Naive B cell (primary cell): ENCODE measurements around the gene OR7C1. TPM values are rescaled to one million over a fixed set of nuclear protein-coding genes. Genes with fewer than 3 reads are reported as not detected.
"Not testable (repeated sequence)": the region's sequence is repeated elsewhere in the genome, so short reads cannot be mapped to it uniquely, and the experiment has no call there.

Experiments
- ATAC-seq, 2 donors: fragments of 150-1000 bp; cut with Tn5 transposase; 2 replicates each; pipeline ENCODE4 v1.10.0; 2021; ENCODE audit warnings: low read depth in 2 of 2, mild to moderate bottlenecking in 2 of 2, moderate library complexity in 2 of 2
- DNase-seq: peaks from one replicate; pipeline ENCODE4 v3.0.0; 2022
- H3K27ac Mint-ChIP-seq, 6 donors: one replicate each; pipeline ENCODE4 v1.8.0; 2020 to 2022; ENCODE audit warnings: mild to moderate bottlenecking in 6 of 6, mixed read lengths in 6 of 6, moderate library complexity in 5 of 6, inconsistent platforms in 2 of 6
- H3K27me3 Mint-ChIP-seq, 3 donors: one replicate each; pipeline ENCODE4 v1.8.0; 2021 to 2022; ENCODE audit warnings: mixed read lengths in 3 of 3, mild to moderate bottlenecking in 1 of 3
- H3K36me3 Mint-ChIP-seq, 2 donors: one replicate each; pipeline ENCODE4 v1.8.0; 2020 to 2022; ENCODE audit warnings: mixed read lengths in 2 of 2, inconsistent platforms in 1 of 2, mild to moderate bottlenecking in 1 of 2
- H3K4me1 Mint-ChIP-seq, 3 donors: one replicate each; pipeline ENCODE4 v1.8.0; 2020 to 2022; ENCODE audit warnings: mixed read lengths in 3 of 3, inconsistent platforms in 1 of 3, mild to moderate bottlenecking in 1 of 3, moderate library complexity in 1 of 3
- H3K4me3 Mint-ChIP-seq, 8 donors: one replicate each; pipeline ENCODE4 v1.8.0; 2020 to 2022; ENCODE audit warnings: mild to moderate bottlenecking in 8 of 8, mixed read lengths in 8 of 8, moderate library complexity in 8 of 8, inconsistent platforms in 2 of 8
- H3K9me3 Mint-ChIP-seq, 7 donors: one replicate each; pipeline ENCODE4 v1.8.0; 2020 to 2022; ENCODE audit warnings: mixed read lengths in 7 of 7, mild to moderate bottlenecking in 5 of 7, inconsistent platforms in 2 of 7, moderate library complexity in 1 of 7
- polyA plus RNA-seq, 6 donors: library from polyadenylated mRNA; unstranded; fragments of 300-500 nt; fragmentation: Illumina TruSeq; gene quantifications; one replicate each; pipeline ENCODE4 v1.2.3, GENCODE V29; 2021; ENCODE audit warnings: low read depth in 6 of 6

Gene OR7C1
- polyA plus RNA-seq, 6 donors from 2014 or later, result not detected

DNA sequence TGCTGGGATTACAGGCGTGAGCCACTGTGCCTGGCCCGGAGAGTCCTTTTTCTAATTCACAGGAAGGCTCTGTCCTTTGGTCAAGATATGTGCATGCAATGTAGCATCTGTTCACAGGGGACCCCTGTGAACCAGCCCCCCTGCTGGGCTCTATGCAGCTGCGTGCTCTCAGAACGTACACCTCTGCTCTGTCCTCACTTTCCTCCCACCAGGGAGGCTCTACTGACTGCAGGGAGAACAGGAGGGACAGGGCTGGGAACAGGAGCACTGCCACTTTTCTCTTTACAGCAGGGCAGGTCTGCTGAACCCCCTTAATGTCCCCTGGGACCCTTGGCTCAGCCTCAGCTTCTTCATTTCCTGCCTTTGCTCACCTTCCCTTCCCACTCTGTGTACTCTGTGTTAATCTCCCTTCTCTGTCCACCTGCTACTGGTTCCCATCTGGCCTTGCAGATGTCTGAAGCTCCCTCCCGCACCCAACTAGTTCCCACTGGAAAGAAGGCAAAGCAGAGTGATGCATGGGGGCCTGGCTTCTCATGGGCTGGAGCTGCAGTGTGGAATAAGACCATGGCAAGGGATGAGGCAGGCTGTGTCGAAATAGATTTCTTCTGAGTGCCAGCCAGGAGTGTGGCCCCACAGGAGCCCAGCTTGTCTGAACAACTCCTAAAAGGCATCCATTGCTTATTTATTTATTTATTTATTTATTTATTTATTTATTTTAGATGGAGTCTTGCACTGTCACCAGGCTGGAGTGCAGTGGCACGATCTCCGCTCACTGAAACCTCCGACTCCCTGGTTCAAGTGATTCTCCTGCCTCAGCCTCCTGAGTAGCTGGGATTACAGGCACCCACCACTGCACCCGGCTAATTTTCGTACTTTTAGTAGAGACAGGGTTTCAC, 63.8 kb downstream of the OR7C1 start:
- peak overlapping the region in 1 of 8 donors; percentile 62 for H3K4me3 Mint-ChIP-seq
- no peak overlapping the region for H3K27ac Mint-ChIP-seq
- no peaks in the 10 kb centered on the region for H3K9me3 Mint-ChIP-seq
- H3K4me1 Mint-ChIP-seq, result peaks cover 12 to 25% (median 15%) of the 10 kb centered on the region in 3 donors
- H3K27me3 Mint-ChIP-seq, result peaks cover 0 to 18% (median 15%) of the 10 kb centered on the region in 3 donors
- no peak for DNase-seq
- peak in 1 of 2 donors; percentile 25 for ATAC-seq
- no peaks in the 10 kb centered on the region for H3K36me3 Mint-ChIP-seq

DNA sequence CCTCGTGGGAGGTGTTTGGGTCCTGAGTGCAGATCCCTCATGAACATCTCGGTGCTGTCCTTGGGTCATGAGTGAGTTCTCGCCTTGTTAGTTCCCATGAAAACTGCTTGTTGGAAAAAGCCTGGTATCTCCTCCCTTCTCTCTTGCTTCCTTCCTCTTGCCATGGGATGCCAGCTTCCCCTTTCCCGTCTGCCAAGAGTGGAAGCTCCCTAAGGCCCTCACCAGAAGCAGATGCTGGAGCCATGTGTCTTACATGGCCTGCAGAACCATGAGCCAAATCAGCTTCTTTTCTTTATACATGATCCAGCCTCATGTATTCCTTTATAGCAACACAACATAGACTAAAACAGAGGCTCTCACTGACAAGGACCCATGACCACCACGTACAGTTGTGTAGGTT, 64.8 kb downstream of the OR7C1 start:
- Mint-ChIP-seq H3K27ac (peak overlapping the region in 2 of 6 donors; percentile 2 to 65), H3K4me1 (peaks cover 7 to 15% (median 8%) of the 10 kb centered on the region in 3 donors), H3K4me3 (no peak overlapping the region), H3K36me3 (no peaks in the 10 kb centered on the region), H3K9me3 (peaks cover 0 to 1% (median 0%) of the 10 kb centered on the region in 7 donors), H3K27me3 (peaks cover 0 to 19% (median 9%) of the 10 kb centered on the region in 3 donors)
- DNase-seq (no peak), ATAC-seq (no peak)

GRCh38 chr19:14769201-14769600, 65.8 kb downstream of the OR7C1 start:
- Mint-ChIP-seq H3K9me3 (peaks cover 0 to 1% (median 0%) of the 10 kb centered on the region in 7 donors), H3K4me3 (peak overlapping the region in 1 of 8 donors; percentile 41), H3K36me3 (no peaks in the 10 kb centered on the region), H3K27ac (no peak overlapping the region), H3K4me1 (peaks cover 7 to 15% (median 8%) of the 10 kb centered on the region in 3 donors), H3K27me3 (peaks cover 0 to 24% (median 10%) of the 10 kb centered on the region in 3 donors)
- ATAC-seq (no peak), DNase-seq (no peak)

- ATAC-seq, result no peak
- Mint-ChIP-seq H3K4me1 (peaks cover 8 to 12% (median 12%) of the 10 kb centered on the region in 3 donors), H3K4me3 (no peak overlapping the region), H3K9me3 (peaks cover 0 to 2% (median 0%) of the 10 kb centered on the region in 7 donors), H3K36me3 (no peaks in the 10 kb centered on the region), H3K27ac (peak overlapping the region in 1 of 6 donors; percentile 74), H3K27me3 (peaks cover 0 to 22% (median 9%) of the 10 kb centered on the region in 3 donors)
- DNase-seq, result no peak
Observed at GRCh38 chr19:14768001-14768400, 67.0 kb downstream of the OR7C1 start.

DNA sequence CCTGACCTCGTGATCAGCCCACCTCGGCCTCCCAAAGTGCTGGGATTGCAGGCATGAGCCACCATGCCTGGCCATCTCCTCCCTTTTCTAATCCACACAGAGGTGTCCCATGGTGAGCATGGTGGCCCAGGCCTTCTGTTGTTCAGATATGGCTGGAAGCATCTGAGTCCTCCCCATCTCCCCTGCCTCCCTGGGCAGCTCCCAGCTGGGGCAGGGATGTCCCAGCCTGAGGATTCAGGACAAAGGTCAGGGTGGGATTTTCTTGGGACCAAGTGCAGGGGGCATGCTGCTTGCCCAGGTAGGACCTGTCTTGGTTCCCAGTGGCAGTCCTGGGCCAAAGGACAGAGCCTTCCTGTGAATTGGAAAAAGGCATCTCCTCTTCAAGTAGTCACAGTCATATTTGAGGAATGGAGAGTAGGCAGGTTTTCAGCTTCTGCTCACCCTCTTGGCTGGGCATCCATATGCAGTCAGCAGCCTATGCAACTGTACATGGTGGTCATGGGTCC, 67.5 kb downstream of the OR7C1 start:
- ATAC-seq (no peak), DNase-seq (no peak)
- peaks cover 8 to 12% (median 12%) of the 10 kb centered on the region in 3 donors for H3K4me1 Mint-ChIP-seq
- H3K36me3 Mint-ChIP-seq, result no peaks in the 10 kb centered on the region
- peak overlapping the region in 1 of 6 donors; percentile 63 for H3K27ac Mint-ChIP-seq
- H3K27me3 Mint-ChIP-seq, result peaks cover 0 to 22% (median 9%) of the 10 kb centered on the region in 3 donors
- H3K4me3 Mint-ChIP-seq, result no peak overlapping the region
- H3K9me3 Mint-ChIP-seq, result peaks cover 0 to 2% (median 0%) of the 10 kb centered on the region in 7 donors

DNA sequence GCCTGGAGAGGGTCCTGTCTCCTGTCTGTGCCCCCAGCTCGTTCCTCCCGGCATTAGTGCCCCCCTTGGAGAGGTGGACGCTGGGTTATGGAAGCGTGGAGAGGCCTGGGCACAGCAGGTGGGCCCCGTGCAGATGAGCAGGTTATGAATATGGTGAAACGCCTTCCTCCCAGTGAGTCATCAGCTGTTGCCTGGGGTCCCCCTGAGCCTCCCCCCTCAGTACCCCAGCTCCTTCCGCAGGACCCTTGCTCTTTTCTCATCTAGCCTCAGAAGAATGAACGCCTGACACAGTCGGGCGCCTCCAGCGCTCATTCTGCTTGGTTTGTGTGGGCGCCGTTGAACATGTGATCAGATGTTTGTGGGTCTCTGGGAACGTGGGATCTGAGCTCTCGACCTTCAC, 69.1 kb downstream of the OR7C1 start:
- Mint-ChIP-seq H3K27ac (peak overlapping the region in 1 of 6 donors; percentile 54), H3K4me3 (peak overlapping the region in 1 of 8 donors; percentile 37), H3K27me3 (peaks cover 0 to 22% (median 9%) of the 10 kb centered on the region in 3 donors)
- H3K36me3 Mint-ChIP-seq, H3K4me1 Mint-ChIP-seq, DNase-seq, ATAC-seq, H3K9me3 Mint-ChIP-seq: not testable (repeated sequence)

- peaks cover 0 to 22% (median 9%) of the 10 kb centered on the region in 3 donors for H3K27me3 Mint-ChIP-seq
- H3K27ac Mint-ChIP-seq, result peak overlapping the region in 2 of 6 donors; percentile 39 to 61
- ATAC-seq, H3K36me3 Mint-ChIP-seq, H3K4me1 Mint-ChIP-seq, DNase-seq, H3K4me3 Mint-ChIP-seq, H3K9me3 Mint-ChIP-seq: not testable (repeated sequence)
Observed at GRCh38 chr19:14765403-14765802, 69.6 kb downstream of the OR7C1 start.

GRCh38 chr19:14764401-14764800, 70.6 kb downstream of the OR7C1 start:
- no peak for ATAC-seq
- no peak for DNase-seq
- H3K36me3 Mint-ChIP-seq, result no peaks in the 10 kb centered on the region
- no peak overlapping the region for H3K4me3 Mint-ChIP-seq
- H3K9me3 Mint-ChIP-seq, result peaks cover 0 to 2% (median 0%) of the 10 kb centered on the region in 7 donors
- peaks cover 2 to 6% (median 4%) of the 10 kb centered on the region in 3 donors for H3K4me1 Mint-ChIP-seq
- peaks cover 0 to 22% (median 9%) of the 10 kb centered on the region in 3 donors for H3K27me3 Mint-ChIP-seq
- peak overlapping the region in 1 of 6 donors; percentile 30 for H3K27ac Mint-ChIP-seq

- Mint-ChIP-seq H3K9me3 (peaks cover 0 to 2% (median 0%) of the 10 kb centered on the region in 7 donors), H3K27me3 (peaks cover 0 to 22% (median 9%) of the 10 kb centered on the region in 3 donors), H3K27ac (peak overlapping the region in 1 of 6 donors; percentile 44), H3K4me3 (no peak overlapping the region), H3K36me3 (no peaks in the 10 kb centered on the region), H3K4me1 (peaks cover 2 to 6% (median 4%) of the 10 kb centered on the region in 3 donors)
- DNase-seq, result no peak
- ATAC-seq, result no peak
Observed at GRCh38 chr19:14763497-14764145, 71.4 kb downstream of the OR7C1 start.

DNA sequence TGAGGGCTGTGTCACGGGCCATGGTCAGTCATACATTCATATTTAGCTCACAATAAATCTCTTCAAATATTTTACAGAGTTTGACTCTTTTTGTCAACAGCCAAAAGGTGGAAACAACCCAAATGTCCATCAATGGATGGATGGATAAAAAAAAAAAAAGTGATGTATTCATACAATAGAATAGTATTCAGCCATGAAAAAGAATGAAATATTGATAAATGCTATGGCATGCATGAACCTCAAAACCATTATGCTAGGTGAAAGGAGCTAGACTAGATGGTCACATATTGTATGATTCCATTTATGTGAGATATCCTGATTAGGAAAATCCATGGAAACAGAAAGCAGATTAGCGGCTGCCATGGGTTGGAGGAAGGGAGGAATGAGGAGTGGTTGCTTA, 72.9 kb downstream of the OR7C1 start:
- Mint-ChIP-seq H3K9me3 (peaks cover 0 to 2% (median 0%) of the 10 kb centered on the region in 7 donors), H3K4me1 (peaks cover 2 to 6% (median 4%) of the 10 kb centered on the region in 3 donors), H3K27me3 (peaks cover 0 to 22% (median 9%) of the 10 kb centered on the region in 3 donors), H3K27ac (peak overlapping the region in 2 of 6 donors; percentile 22 to 40), H3K4me3 (no peak overlapping the region), H3K36me3 (no peaks in the 10 kb centered on the region)
- DNase-seq (no peak), ATAC-seq (no peak)

DNA sequence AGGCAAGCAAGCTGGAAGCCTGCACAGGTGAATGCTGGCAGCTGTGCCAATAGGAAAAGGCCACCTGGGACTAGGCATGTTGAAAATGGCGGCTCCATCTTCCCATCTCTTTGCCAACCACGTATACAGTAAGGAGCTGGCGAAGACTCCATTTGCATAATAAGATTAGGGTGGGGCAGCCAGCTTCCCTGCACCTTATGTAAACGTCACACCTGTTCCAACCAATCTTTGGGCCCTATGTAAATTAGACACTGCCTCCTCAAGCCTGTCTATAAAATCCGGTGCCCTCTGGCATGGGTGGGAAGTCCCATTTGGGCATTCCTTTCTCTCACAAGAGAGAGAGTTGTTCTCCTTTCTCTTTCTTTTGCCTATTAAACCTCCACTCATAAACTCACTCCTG, 73.4 kb downstream of the OR7C1 start:
- H3K27ac Mint-ChIP-seq, result no peak overlapping the region
- no peak overlapping the region for H3K4me3 Mint-ChIP-seq
- no peaks in the 10 kb centered on the region for H3K36me3 Mint-ChIP-seq
- ATAC-seq (no peak), DNase-seq (no peak)
- peaks cover 0 to 22% (median 9%) of the 10 kb centered on the region in 3 donors for H3K27me3 Mint-ChIP-seq
- peaks cover 0 to 2% (median 0%) of the 10 kb centered on the region in 7 donors for H3K9me3 Mint-ChIP-seq
- H3K4me1 Mint-ChIP-seq, result peaks cover 2 to 6% (median 4%) of the 10 kb centered on the region in 3 donors

GRCh38 chr19:14758816-14759215, 76.2 kb downstream of the OR7C1 start:
- Mint-ChIP-seq H3K27ac (no peak overlapping the region), H3K27me3 (peaks cover 0 to 4% (median 2%) of the 10 kb centered on the region in 3 donors), H3K9me3 (no peaks in the 10 kb centered on the region), H3K36me3 (no peaks in the 10 kb centered on the region), H3K4me3 (no peak overlapping the region), H3K4me1 (peaks cover under 1 to 2% (median under 1%) of the 10 kb centered on the region in 3 donors)
- ATAC-seq (no peak), DNase-seq (no peak)

- H3K36me3 Mint-ChIP-seq, result no peaks in the 10 kb centered on the region
- H3K4me3 Mint-ChIP-seq, result no peak overlapping the region
- ATAC-seq (no peak), DNase-seq (no peak)
- H3K4me1 Mint-ChIP-seq, result no peaks in the 10 kb centered on the region
- H3K27ac Mint-ChIP-seq, result peak overlapping the region in 1 of 6 donors; percentile 42
- H3K9me3 Mint-ChIP-seq, result peaks cover 0 to 4% (median 0%) of the 10 kb centered on the region in 7 donors
- H3K27me3 Mint-ChIP-seq, result no peaks in the 10 kb centered on the region
Observed at GRCh38 chr19:14748601-14749000, 86.4 kb downstream of the OR7C1 start.
